ENCODE results near the gene ANO5. TPM values are rescaled to one million over a fixed set of nuclear protein-coding genes. Genes with fewer than 3 reads are reported as not detected.

The ANO5 gene
- total RNA-seq, 1 experiment from 2014 or later = 1.1 TPM

- H3K9ac ChIP-seq (ENCODE audit: low read length) = no peak overlapping the region
- H3K9me2 ChIP-seq (ENCODE audit: insufficient read depth) = no peaks in the 10 kb centered on the region
- intact Hi-C loops (cut with micrococcal nuclease) = no loop called here
- H3K4me2 ChIP-seq (ENCODE audit: low read length) = no peak overlapping the region
- no peak for TF ChIP-seq ZFX (IDR thresholded peaks at IDR 0.05)
- TF ChIP-seq, protein P1, sequence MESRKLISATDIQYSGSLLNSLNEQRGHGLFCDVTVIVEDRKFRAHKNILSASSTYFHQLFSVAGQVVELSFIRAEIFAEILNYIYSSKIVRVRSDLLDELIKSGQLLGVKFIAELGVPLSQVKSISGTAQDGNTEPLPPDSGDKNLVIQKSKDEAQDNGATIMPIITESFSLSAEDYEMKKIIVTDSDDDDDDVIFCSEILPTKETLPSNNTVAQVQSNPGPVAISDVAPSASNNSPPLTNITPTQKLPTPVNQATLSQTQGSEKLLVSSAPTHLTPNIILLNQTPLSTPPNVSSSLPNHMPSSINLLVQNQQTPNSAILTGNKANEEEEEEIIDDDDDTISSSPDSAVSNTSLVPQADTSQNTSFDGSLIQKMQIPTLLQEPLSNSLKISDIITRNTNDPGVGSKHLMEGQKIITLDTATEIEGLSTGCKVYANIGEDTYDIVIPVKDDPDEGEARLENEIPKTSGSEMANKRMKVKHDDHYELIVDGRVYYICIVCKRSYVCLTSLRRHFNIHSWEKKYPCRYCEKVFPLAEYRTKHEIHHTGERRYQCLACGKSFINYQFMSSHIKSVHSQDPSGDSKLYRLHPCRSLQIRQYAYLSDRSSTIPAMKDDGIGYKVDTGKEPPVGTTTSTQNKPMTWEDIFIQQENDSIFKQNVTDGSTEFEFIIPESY (IDR thresholded peaks at IDR 0.05; ENCODE audit: extremely low read depth, insufficient replicate concordance, low read length) = no peak
- no peak for TF ChIP-seq POLR2AphosphoS5 (IDR thresholded peaks at IDR 0.05; ENCODE audit: low read depth, low read length)
- TF ChIP-seq YY1 (IDR thresholded peaks at IDR 0.05; ENCODE audit: extremely low read depth, insufficient replicate concordance, low read depth, low read length) = no peak
- TF ChIP-seq, protein P2, sequence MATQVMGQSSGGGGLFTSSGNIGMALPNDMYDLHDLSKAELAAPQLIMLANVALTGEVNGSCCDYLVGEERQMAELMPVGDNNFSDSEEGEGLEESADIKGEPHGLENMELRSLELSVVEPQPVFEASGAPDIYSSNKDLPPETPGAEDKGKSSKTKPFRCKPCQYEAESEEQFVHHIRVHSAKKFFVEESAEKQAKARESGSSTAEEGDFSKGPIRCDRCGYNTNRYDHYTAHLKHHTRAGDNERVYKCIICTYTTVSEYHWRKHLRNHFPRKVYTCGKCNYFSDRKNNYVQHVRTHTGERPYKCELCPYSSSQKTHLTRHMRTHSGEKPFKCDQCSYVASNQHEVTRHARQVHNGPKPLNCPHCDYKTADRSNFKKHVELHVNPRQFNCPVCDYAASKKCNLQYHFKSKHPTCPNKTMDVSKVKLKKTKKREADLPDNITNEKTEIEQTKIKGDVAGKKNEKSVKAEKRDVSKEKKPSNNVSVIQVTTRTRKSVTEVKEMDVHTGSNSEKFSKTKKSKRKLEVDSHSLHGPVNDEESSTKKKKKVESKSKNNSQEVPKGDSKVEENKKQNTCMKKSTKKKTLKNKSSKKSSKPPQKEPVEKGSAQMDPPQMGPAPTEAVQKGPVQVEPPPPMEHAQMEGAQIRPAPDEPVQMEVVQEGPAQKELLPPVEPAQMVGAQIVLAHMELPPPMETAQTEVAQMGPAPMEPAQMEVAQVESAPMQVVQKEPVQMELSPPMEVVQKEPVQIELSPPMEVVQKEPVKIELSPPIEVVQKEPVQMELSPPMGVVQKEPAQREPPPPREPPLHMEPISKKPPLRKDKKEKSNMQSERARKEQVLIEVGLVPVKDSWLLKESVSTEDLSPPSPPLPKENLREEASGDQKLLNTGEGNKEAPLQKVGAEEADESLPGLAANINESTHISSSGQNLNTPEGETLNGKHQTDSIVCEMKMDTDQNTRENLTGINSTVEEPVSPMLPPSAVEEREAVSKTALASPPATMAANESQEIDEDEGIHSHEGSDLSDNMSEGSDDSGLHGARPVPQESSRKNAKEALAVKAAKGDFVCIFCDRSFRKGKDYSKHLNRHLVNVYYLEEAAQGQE (IDR thresholded peaks at IDR 0.05; ENCODE audit: low read depth) = no peak
- no peak for TF ChIP-seq RAD21 (IDR thresholded peaks at IDR 0.05; ENCODE audit: low read depth)
- TF ChIP-seq ZNF274 (IDR thresholded peaks at IDR 0.05; ENCODE audit: low read depth, low read length) = no peak
- no peak for TF ChIP-seq CEBPB (IDR thresholded peaks at IDR 0.05; ENCODE audit: low read depth)
- TF ChIP-seq EZH2phosphoT487 (IDR thresholded peaks at IDR 0.05; ENCODE audit: borderline replicate concordance) = no peak
- no peak for TF ChIP-seq CTCF (IDR thresholded peaks at IDR 0.05 in 2 of 3, conservative IDR thresholded peaks at IDR 0.05 in 1 of 3; ENCODE audit: borderline replicate concordance in 1 of 3, insufficient read depth in 1 of 3, low read depth in 2 of 3, low read length in 2 of 3)
- no peak for TF ChIP-seq FOSL1 (IDR thresholded peaks at IDR 0.05; ENCODE audit: low read depth)
- TF ChIP-seq SRF (IDR thresholded peaks at IDR 0.05; ENCODE audit: low read depth) = no peak
- TF ChIP-seq MAX (IDR thresholded peaks at IDR 0.05) = no peak
- ChIA-PET POLR2A (no interaction called here), CTCF (no interaction called here), RAD21 (ENCODE audit: low non-redundant PET in 1 of 2, low total read pairs in 2 of 2, uncharacterized antibody in 2 of 2, unreplicated experiment in 2 of 2) (no interaction called here)
- H2AFZ ChIP-seq (ENCODE audit: low read depth, low read length, poor library complexity, severe bottlenecking) = no peak overlapping the region
- no TSS peak for BruUV-seq (replicated peaks)
- no peak overlapping the region for H3K4me3 ChIP-seq (replicated peaks in 1 of 2; ENCODE audit: low read depth in 1 of 2, low read length in 2 of 2)
- no peak for DNase-seq (ENCODE audit: low read depth, low spot score)
- H3K9me3 ChIP-seq (ENCODE audit: control insufficient read depth in 1 of 2, insufficient read depth in 1 of 2, low read depth in 1 of 2, low read length in 2 of 2) = no peaks in the 10 kb centered on the region
- no peak overlapping the region for H3K27ac ChIP-seq (ENCODE audit: low read depth, low read length)
- H3K27me3 ChIP-seq (ENCODE audit: insufficient read depth, low read length) = peaks cover 4% of the 10 kb centered on the region; the same call in 1 of the 2 replicates
- H3K79me2 ChIP-seq (ENCODE audit: insufficient read depth, low read length) = no peaks in the 10 kb centered on the region
- ATAC-seq = no peak
- no peaks in the 10 kb centered on the region for H3K4me1 ChIP-seq (ENCODE audit: control insufficient read depth in 1 of 2, insufficient read depth in 2 of 2, low read length in 2 of 2)
- no peaks in the 10 kb centered on the region; a peak in 1 of 4 replicates for H3K36me3 ChIP-seq (ENCODE audit: control insufficient read depth in 1 of 2, insufficient read depth in 2 of 2, low read length in 2 of 2)
- no peaks in the 10 kb centered on the region for H4K20me1 ChIP-seq (ENCODE audit: insufficient read depth)
These were observed 30.1 kb upstream of the ANO5 start for GRCh38 chr11:22162756-22163155.

Data from HCT116 (cell line).